ENCODE measurements around the gene SBNO2.

Gene SBNO2

GRCh38 chr19:1089126-1089771 is 84.8 kb downstream of the SBNO2 start:
- no peak for DNase-seq (ENCODE audit: low read depth in 2 of 2)

GRCh38 chr19:1088416-1089010 is 85.6 kb downstream of the SBNO2 start:
- no peak for DNase-seq (ENCODE audit: low read depth in 2 of 2)

- no peak for DNase-seq (ENCODE audit: low read depth in 2 of 2)
These were observed 86.2 kb downstream of the SBNO2 start for GRCh38 chr19:1087813-1088415.

- no peak for DNase-seq (ENCODE audit: low read depth in 2 of 2)
These were observed 87.5 kb downstream of the SBNO2 start for GRCh38 chr19:1086613-1087012.

GRCh38 chr19:1085676-1086442 is 88.2 kb downstream of the SBNO2 start:
- no peak for DNase-seq (ENCODE audit: low read depth in 2 of 2)

GRCh38 chr19:1085053-1085658 is 88.9 kb downstream of the SBNO2 start:
- DNase-seq (ENCODE audit: low read depth in 2 of 2): no peak

- DNase-seq (ENCODE audit: low read depth in 2 of 2): no peak
These were observed 89.8 kb downstream of the SBNO2 start for GRCh38 chr19:1084024-1084868.

- no peak for DNase-seq (ENCODE audit: low read depth in 2 of 2)
These were observed 90.9 kb downstream of the SBNO2 start for GRCh38 chr19:1082928-1083816.

GRCh38 chr19:1082165-1082927 is 91.7 kb downstream of the SBNO2 start:
- DNase-seq (ENCODE audit: low read depth in 2 of 2): peak in 1 of 2 donors; percentile 59

- no peak for DNase-seq (ENCODE audit: low read depth in 2 of 2)
These were observed 92.5 kb downstream of the SBNO2 start for GRCh38 chr19:1081301-1082164.

GRCh38 chr19:1080360-1081161 is 93.5 kb downstream of the SBNO2 start:
- DNase-seq (ENCODE audit: low read depth in 2 of 2): no peak

GRCh38 chr19:1079566-1080111 is 94.4 kb downstream of the SBNO2 start:
- no peak for DNase-seq (ENCODE audit: low read depth in 2 of 2)

- peak; percentile 82 to 90 for DNase-seq (ENCODE audit: low read depth in 2 of 2)
These were observed 97.1 kb downstream of the SBNO2 start for GRCh38 chr19:1076951-1077350.

- DNase-seq (ENCODE audit: low read depth in 2 of 2): no peak
These were observed 98.1 kb downstream of the SBNO2 start for GRCh38 chr19:1076046-1076386.

- peak; percentile 87 to 88 for DNase-seq (ENCODE audit: low read depth in 2 of 2)
These were observed 99.4 kb downstream of the SBNO2 start for GRCh38 chr19:1074544-1075283.

GRCh38 chr19:1073956-1074517 is 100.0 kb downstream of the SBNO2 start:
- no peak for DNase-seq (ENCODE audit: low read depth in 2 of 2)

Measured in activated CD8-positive, alpha-beta memory T cell treated with anti-CD3 and anti-CD28 coated beads for 4 hours (primary cell).